ENCODE data around the gene C2CD2.
"Not testable (repeated sequence)": the region's sequence is repeated elsewhere in the genome, so short reads cannot be mapped to it uniquely, and the experiment has no call there.

Gene C2CD2

DNA sequence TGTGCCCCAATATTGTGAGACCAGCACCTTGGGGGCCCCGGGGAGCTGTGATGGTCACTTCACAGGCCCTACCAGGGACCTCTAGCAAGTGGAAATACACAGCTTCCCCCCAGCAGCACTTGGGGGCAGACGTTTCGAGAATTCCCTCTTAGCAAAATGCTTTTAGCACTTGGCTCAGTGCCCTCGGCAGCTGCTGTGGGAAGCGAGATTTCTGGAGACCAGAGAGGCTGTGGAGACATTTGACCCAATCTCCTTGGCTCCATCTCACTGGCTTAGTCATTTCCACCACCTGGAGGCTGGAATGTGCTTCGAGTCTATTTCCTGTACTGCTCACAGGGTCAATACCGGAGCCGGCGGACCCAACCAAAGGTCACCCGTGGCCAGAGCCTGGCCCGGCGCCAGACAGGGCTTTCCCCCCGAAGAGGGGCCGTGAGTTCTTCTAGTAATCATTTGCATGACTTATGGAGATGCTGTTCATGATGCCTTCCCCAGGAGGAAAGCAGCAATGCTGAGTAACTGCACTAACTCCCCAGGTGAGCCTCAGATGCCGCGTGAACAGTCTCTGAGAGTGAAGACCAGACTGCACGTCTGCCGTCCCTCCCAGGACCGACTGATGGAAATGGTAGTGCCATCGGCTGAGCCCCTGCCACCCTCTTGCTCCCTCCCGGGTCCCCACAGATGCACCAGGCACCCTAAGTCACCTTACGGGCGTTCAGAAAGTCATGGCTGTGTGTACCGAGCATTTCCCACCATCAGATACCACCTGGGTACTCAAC lies 4.4 kb upstream of the C2CD2 start:
- no peak for DNase-seq (ENCODE audit: low spot score)

DNA sequence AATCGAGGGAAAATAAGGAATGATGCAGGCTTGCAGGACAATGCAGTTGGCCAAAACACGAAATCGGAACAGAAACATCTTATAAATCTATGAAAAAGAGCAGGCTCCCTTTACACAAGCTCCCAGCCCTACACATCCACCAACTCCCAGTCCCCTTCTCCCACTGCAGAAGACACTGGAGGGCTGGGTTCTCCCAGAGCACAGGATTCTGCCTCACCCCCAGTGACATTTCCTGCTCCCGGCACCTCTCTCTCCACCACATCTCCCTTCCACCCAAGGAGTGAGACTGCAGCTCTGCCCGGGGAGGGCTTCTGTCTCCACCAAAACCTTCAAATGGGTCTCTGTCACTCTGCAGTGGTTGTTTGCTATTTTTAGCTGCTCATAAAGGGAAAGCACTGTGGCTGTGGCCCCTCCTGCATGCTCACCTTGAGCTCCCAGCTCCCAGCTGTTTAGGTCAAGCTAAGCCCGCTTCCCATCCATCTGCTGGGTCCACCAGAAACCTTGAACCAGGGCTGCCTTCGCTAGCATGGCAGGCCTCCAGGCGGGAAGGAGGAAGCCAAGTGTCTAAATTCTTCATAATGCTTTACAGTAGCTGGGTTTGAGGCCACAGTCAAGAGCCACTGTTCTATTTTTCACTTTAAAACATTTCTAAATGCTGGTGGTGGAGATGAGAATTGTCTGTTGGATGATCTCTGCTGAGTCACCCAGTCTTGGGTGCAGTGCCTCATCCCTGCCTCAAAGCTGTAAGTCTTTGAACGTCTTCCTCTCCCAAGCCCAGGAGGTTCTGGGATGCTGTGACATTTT lies 3.3 kb upstream of the C2CD2 start:
- DNase-seq (ENCODE audit: low spot score), result no peak

DNA sequence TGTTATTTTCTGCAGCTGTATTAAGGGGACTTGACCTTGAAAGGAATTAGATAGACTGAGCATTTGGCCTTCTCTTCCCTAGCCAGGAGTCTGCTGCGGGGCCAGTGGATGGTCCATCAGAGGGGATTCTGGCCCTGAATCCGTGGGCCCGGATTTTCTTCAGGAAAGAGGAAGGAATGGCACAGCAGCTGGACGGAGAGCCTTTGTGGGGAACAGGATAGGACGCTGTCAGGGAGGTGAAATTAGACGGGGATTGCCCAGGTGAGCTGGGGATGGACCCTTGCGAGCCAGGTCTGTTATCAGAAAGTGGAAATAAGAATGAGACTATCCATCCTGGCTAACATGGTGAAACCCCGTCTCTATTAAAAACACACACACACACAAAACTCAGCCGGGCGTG lies 1.7 kb upstream of the C2CD2 start:
- DNase-seq (ENCODE audit: low spot score), result no peak

DNA sequence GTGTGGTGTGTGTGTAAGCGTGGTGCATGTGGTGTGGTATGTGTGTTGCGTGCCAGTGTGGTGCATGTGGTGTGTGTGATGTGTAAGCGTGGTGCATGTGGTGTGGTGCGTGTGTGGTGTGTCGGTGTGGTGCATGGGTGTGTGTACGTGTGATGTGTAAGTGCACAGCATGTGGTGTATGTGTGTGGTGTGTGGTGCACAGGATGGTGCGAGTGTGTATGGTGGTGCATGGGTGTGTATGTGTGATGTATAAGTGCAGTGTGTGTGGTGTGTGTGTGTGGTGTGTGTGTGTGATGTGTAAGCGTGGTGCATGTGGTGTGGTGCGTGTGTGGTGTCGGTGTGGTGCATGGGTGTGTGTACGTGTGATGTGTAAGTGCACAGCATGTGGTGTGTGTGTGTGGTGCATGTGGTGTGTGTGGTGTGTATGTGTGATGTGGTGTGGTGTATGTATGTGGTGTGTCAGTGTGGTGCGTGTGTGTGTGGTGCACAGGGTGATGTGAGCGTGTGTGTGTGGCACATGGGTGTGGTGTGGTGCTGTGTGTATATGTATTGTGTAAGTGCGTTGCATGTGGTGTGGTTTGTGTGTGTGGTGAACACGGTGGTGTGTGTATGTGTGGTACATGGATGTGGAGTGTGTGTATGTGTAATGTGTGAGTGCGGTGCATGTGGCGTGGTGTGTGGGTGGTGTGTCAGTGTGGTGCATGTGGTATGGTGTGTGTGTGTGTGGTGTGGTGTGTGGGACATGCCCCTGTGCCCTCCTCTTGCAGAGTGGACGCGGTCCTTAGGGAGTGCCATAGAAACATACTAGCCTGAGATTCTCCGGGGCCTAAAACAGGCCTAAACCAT lies 1.1 kb upstream of the C2CD2 start:
- DNase-seq (ENCODE audit: low spot score), result no peak

DNA sequence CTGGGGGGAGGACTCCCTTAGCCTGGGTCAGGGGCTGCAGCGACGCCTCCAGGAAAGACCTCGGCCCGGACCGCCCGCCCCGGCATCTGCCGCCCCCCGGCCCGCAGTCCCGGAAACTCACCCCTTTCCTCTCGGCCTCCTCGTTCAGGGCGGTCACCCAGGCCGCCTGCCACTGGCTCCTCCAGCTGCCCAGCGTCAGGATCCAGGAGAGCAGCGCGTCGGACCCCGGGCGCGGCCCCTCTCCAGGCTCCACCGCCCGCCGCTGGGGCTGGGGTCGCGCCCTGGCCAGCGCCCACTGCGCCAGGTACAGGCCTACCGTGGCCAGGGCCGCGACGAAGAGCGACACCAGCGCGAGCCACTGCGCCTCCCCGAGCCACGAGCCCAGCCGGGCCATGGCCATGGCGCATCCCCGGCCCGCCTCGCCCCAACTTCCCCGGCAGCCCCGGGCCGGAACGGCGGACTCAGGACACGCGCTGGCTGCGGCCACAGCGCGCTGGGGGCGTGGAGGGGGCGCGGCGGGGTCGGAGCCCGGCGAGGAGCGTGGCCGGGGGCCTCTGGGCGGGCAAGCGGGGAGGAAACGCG lies 478 bp downstream of the C2CD2 start:
- no peak for DNase-seq (ENCODE audit: low spot score)

DNA sequence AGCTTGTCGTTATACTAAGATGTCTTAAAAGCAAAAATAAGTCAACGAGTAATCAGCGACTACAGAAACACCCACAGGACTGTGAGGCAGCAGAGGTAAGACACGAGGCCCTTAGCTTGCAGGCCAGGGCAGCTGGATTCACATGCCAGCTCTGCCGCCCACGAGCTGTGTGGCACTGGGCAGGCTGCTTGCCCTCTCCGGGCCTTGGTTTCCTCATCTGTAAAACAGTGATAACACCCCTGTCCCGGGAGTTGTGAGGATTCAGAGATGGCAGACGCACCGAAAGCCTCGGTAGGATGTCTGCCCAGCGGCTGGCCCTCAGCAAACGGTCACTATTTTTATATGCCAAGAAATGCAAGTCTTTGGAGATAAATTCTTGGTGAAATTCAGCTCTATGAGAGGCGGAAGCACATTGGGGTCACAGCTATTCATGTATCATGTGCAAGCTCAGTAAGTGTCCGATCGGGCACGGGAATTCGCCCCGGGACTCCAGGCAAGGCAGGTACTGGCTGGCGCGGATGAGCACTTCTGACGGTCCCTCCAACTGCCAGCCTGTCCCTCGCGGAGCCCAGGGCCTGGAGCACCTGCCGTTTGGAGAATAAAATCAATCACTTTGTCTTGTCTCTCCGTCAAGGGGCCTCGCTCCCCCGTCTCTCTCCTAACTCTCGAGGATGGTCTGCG lies 1.1 kb downstream of the C2CD2 start:
- no peak for DNase-seq (ENCODE audit: low spot score)

DNA sequence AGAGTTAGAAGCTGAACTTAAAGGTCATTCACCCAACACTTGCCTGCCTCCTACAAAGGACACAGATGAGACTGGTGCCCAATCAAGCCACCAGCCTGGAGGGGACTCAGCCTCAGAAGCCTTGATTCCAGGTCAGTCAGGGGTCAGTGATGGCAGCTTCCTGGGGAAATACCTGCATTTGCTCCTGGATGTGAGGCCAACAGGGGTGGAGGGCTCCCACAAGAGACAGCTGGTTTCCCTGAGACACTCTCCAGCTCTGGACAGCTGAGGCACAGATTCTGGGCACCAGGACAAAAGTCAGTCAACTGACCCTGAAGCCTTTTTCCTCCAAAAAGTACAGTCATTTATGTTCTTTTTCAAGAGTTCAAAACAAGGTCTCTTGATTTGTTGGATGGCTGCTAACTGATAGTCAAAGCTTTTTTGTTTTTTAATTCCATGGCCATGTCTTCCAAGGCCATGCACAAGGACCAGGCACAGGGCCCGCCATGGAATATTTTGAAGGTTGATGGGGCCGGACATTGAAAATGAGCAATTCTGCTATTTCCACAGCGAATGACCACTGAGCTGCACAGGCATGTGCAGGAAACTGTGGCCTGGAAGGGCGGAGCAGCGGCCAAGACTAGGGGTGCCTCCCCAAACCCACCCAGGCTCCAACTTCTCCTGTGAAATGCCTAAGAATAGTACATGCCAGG lies 1.8 kb downstream of the C2CD2 start:
- no peak for DNase-seq (ENCODE audit: low spot score)

DNA sequence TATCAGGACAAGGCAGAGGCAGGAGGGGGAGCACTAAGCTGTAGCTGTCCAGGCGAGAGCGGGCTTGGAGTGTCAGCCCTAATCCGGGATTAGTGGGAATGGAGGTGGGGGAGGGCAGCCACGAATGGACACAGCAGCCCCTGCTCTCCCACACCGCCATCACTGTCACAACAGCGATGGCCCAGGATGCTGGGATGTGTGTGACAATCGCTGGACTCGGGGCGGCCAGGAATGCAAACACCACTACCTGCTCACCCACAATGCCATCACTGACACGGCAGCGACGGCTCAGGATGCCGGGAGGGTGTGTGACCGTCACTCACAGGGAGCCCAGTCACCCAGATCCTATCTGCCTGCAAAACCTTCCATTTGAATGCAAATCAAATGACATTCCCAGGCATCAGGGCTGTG lies 2.9 kb downstream of the C2CD2 start:
- DNase-seq (ENCODE audit: low spot score), result no peak

DNA sequence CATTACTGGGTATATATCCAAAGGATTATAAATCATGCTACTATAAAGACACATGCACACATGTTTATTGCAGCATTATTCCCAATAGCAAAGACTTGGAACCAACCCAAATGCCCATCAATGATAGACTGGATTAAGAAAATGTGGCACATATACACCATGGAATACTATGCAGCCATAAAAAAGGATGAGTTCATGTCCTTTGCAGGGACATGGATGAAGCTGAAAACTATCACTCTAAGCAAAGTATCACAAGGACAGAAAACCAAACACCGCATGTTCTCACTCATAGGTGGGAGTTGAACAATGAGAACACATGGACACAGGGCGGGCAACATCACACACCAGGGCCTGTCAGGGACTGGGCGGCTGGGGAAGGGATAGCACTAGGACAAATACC lies 4.2 kb downstream of the C2CD2 start:
- DNase-seq (ENCODE audit: low spot score), result not testable (repeated sequence)

DNA sequence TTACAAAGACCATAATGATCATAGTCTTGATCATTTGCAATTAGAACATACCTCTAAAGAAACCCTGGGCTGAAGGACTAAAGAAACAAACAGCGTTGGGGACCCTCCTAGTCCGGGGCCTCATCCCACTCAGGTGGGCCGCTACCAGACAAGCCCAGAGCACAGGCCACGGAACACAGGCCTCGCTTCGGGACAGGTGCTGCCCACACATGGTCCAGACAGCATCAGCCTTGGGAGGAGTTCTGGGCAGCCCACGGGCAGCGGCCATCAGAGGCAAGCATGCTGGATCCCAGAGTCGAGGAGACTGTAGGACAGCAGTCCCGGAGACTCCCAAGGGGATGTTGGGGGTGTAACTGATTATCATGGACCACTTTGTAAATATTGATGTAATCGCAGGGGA lies 4.9 kb downstream of the C2CD2 start:
- DNase-seq (ENCODE audit: low spot score), result no peak

DNA sequence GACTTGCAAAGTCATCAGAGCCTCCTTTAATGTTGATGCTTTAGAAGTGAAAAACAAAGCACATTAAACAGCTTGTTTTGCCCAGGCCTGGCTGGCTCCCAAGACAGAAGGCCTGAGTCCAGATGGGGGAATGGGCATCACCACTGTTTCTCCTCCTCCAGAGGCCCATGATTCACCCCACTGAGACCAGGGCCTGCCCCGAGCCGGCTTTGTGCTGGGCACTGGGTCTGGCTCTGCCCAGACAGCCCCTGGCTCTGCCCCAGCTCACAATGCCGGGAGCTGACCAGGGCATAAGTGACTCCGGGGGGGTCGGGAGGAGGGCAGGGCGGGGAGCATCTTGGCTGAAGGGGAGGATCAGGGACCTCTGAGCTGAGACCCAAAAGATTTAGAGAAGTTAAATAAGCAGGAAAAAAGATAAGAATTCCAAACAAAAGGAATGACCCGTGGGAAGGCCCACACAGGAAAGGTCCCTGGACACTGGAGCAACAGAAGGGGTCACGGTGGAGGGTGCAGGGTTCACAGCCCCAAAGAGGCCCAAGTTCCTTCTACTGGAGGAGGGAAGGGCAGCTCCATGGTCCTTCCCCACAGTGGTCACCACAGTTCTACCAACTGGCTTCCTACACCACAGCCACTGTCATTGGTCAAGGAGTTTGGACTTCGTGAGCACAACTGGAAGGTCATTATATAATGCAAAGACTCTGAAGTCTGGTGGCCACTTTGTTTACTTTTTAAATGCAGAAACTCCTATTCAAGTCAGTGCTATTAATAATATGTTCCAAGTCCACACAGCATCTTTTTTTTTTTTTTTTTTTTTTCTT lies 5.5 kb downstream of the C2CD2 start:
- DNase-seq (ENCODE audit: low spot score), result peak; percentile 86

DNA sequence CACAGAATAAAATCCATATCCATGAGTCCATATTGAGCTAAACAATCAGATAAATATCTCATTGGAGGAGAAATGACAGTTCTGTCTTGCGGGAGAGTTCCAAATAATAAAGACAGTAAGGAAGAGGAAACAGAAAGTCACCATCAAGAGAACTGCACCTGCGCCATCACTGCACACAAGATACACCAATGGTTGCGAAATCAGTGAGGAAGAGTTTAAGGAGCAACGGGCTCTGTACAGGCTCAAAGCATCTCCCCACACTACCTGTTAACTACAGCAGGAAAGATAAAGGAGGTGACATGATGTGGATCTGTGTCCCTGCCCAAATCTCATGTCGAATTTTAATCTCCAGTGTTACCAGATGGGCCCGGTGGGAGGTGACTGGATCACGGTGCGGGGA lies 7.8 kb downstream of the C2CD2 start:
- no peak for DNase-seq (ENCODE audit: low spot score)

DNA sequence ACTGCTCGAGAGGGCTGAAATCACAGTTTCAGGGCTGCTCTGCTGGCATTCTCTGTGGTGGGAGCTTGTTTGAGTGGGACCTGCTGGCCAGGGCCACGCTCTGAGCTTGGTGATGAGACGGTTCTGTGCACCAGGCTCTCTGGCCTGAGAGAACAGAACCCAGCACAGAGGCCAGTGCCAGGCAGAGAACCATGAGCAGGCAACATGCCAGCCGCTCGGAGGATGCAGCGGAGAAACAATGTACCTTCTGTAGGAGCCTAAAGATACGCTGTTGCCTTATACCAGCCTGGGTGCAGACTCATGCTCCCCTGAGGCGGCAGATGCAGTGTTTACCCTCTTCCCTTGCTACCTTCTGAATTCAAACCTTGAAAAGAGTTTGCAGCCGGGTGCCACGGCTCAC lies 10.0 kb downstream of the C2CD2 start:
- DNase-seq (ENCODE audit: low spot score), result no peak

DNA sequence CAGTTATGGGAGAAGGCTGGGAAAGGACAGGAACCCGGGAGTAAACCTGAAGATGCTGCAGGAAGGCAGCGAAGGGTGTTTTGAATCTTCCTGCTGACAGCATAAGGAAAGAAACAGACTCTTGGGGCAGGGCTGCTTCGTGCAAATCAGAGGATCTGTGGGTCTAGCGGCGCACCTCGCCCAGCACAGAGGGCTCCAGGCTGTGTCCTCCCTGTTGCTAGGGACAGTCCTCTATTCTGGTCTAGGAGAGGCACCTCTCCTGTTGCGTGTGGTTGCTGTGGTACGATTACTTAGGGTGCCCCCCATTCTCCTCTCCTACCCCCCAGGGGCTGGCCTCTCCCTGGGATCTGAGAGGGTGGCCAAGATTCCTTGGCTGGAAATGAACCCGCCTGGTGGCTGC lies 11.4 kb downstream of the C2CD2 start:
- DNase-seq (ENCODE audit: low spot score), result no peak

DNA sequence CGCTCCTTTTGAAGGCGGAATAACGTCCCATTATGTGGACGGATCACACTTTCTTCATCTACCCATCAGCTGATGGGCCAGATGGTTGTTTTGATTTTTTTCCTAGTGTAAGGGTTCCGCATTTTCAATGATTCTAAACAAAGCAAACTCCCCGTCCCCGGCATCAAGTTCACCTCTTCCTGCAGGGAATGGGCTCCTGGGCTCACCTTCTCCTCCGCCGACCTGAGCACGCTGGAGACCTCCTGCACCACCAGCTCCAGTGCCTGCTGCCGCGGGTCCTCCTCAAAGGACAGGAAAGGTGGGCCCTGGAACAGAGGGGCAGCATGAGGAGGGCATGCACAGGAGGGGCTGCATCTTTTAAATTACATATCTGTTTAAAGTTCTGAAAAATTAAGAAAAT lies 11.9 kb downstream of the C2CD2 start:
- DNase-seq (ENCODE audit: low spot score), result no peak

DNA sequence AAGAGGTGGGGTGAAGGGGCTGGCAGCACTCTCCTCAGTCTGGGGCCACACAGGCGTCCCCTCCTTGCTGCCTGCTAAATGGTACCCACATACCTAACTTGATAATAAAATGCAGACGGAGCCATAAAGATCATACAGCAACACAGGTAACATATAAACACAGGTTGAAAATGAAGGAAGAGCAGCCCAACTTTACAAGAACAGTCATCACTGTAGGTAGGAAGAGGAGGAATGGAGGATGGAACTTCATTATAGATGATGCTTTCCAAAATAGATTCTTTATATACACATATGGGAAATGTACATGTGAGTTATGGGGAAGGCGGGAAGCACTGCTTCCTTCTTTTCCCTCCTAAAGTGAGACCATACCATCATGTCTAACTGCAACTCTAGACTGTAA lies 13.4 kb downstream of the C2CD2 start:
- no peak for DNase-seq (ENCODE audit: low spot score)

DNA sequence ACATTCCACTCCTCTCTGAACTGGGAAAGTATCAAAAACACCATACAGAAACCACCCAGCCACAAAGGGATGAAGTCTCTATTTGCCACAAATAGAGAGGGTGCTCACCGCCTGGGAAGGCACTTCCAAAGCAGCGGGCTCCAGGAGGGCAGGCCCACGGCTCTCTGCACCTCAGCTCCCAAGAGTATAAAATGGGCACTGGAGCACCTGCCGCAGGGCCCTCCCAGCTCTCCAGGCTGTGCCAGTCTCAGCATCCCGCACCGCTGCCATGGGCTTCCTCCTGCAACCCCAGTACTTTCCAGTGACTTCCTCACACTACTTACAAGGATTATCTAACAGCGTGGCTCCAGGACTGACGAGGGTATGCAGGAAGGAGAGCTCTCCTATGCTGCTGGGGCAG lies 14.4 kb downstream of the C2CD2 start:
- DNase-seq (ENCODE audit: low spot score), result no peak

DNA sequence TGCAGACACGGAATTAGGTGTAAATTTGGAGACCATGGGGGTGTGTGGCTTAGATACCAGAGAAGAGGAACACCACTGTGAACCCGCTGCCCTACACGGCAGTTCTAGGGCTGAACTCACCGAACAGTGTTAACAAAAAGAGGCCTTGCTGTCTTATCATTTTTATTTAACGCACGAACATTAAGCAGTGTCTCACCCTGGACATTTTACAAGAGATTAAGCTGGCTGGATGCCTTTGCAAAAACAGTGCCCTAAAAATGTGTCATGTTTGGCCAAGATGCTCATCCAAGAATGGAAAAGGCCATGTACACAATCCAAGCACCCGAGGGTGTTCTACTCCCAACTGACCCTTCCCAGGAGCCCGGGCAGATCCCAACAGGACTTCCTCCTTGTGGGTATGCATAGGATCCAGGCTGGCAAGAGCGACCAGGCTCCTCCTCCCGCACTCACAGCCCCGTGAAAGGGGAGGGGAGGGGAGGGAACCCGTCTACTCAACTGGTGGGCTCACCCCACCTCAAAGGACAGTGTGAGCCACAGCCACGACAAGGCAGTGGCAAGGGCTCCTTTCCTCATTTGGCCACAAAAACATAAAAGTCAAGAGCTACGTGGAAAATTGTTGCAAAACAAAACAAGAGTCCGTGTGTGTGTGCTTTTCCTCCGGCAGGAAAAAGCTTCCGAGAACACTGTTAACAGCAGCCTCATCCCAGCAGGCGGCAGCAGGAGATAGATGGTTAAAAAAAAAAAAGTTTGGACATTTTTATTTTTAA lies 20.3 kb downstream of the C2CD2 start:
- DNase-seq (ENCODE audit: low spot score), result no peak

DNA sequence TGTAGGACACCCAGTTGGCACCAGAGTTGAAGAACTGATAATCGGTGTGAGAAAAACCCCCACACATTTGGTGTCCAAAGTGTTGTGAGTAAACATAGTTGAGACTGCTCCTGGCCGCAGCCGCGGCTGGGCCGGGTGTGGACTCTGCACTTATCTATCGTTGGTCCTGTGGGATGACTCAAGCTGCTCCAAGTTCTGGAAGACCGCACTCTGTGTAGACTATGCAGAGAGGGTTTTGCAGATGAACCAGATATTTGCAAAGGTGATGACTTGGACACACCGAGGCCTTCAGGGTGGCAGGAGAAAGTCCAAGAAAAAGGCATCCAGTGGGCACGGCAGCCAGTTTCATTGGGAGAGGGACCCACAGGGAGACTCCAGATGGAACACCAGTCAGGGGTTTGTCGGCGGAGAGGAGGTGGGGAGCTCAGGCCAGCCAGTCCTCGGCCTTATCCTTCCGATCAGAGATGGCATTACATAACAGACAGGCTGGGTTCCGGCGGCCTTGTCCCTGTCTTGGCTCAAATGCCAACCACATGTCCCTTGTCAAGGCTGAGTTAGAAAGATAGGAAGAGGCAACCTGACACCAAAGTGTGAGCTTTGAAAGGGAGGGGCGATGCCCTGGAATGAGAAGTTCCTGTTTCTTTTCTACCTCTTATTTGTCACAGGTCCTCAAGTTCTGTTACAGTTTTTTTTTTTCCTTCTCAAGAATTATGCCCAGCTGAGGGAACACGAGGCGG lies 21.1 kb downstream of the C2CD2 start:
- no peak for DNase-seq (ENCODE audit: low spot score)

Measured in putamen (tissue), 1 donor.